Mesenchymal stem cell (in vitro differentiated cells and primary cell): ENCODE results near the gene AKT3.

Source experiments
- DNase-seq: peaks from one replicate; pipeline ENCODE4 v3.0.0-alpha.2; 2013
- H2AFZ ChIP-seq: one replicate; pipeline ENCODE4 v1.6.1; 2013; ENCODE audit warnings: low read depth, mild to moderate bottlenecking, control low read depth, inconsistent platforms, low read length, moderate library complexity
- H2AK5ac ChIP-seq: 2 replicates; pipeline ENCODE4 v1.6.1; 2013; ENCODE audit warnings: low read length, moderate library complexity, mild to moderate bottlenecking, inconsistent platforms; ENCODE audit not compliant: severe bottlenecking
- H2BK120ac ChIP-seq: one replicate; pipeline ENCODE4 v1.6.1; 2013; ENCODE audit warnings: low read depth, mild to moderate bottlenecking, inconsistent platforms, low read length, moderate library complexity
- H2BK12ac ChIP-seq, 2 experiments: one replicate each; pipeline ENCODE4 v1.6.1; 2013; ENCODE audit warnings: inconsistent platforms in 2 of 2, low read length in 2 of 2, mild to moderate bottlenecking in 2 of 2, moderate library complexity in 2 of 2, control low read depth in 1 of 2
- H2BK15ac ChIP-seq: one replicate; pipeline ENCODE4 v1.6.1; 2013; ENCODE audit warnings: mild to moderate bottlenecking, low read depth, inconsistent platforms; ENCODE audit not compliant: poor library complexity, severe bottlenecking
- H2BK5ac ChIP-seq: 2 replicates; pipeline ENCODE4 v1.6.1; 2013; ENCODE audit warnings: low read depth, mild to moderate bottlenecking, low read length, control low read depth, inconsistent platforms; ENCODE audit not compliant: poor library complexity, severe bottlenecking
- H3K14ac ChIP-seq, 2 experiments: one replicate each; pipeline ENCODE4 v1.6.1; 2013; ENCODE audit warnings: inconsistent platforms in 2 of 2, low read length in 2 of 2, control low read depth in 1 of 2, mild to moderate bottlenecking in 1 of 2, moderate library complexity in 1 of 2
- H3K18ac ChIP-seq, 2 experiments: one replicate each; pipeline ENCODE4 v1.6.1; 2013; ENCODE audit warnings: inconsistent platforms in 2 of 2, low read length in 2 of 2, control low read depth in 1 of 2, low read depth in 1 of 2, mild to moderate bottlenecking in 1 of 2
- H3K23ac ChIP-seq, 2 experiments: one replicate each; pipeline ENCODE4 v1.6.1; 2013; ENCODE audit warnings: inconsistent platforms in 2 of 2, low read length in 2 of 2, mild to moderate bottlenecking in 2 of 2, moderate library complexity in 2 of 2, control low read depth in 1 of 2
- H3K27ac ChIP-seq: 2 replicates; pipeline ENCODE4 v1.5.1; 2013; ENCODE audit warnings: mild to moderate bottlenecking, moderate library complexity, low read length, control low read depth, inconsistent platforms; ENCODE audit not compliant: poor library complexity, severe bottlenecking
- H3K27me3 ChIP-seq, 2 experiments: 2 replicates each; pipeline versions ENCODE4 v1.6.1 to v1.7.0; 2013; ENCODE audit warnings: low read length in 2 of 2, mild to moderate bottlenecking in 2 of 2, moderate library complexity in 2 of 2, control low read depth in 1 of 2, inconsistent platforms in 1 of 2; ENCODE audit not compliant: control insufficient read depth in 1 of 2, insufficient read depth in 1 of 2
- H3K36me3 ChIP-seq, 2 experiments: 2 replicates each; pipeline versions ENCODE4 v1.6.1 to v1.7.0; 2013; ENCODE audit warnings: low read length in 2 of 2, control low read depth in 1 of 2, inconsistent platforms in 1 of 2, low read depth in 1 of 2, mild to moderate bottlenecking in 1 of 2; ENCODE audit not compliant: insufficient read depth in 2 of 2, control insufficient read depth in 1 of 2
- H3K4ac ChIP-seq, 2 experiments: one replicate each; pipeline ENCODE4 v1.6.1; 2013; ENCODE audit warnings: inconsistent platforms in 2 of 2, low read length in 2 of 2, mild to moderate bottlenecking in 2 of 2, moderate library complexity in 2 of 2, control low read depth in 1 of 2, low read depth in 1 of 2
- H3K4me1 ChIP-seq: 2 replicates; pipeline ENCODE4 v1.6.1; 2013; ENCODE audit warnings: low read depth, low read length, control low read depth; ENCODE audit not compliant: control insufficient read depth, insufficient read depth
- H3K4me2 ChIP-seq: 2 replicates; pipeline ENCODE4 v1.6.1; 2013; ENCODE audit warnings: low read length, mild to moderate bottlenecking, inconsistent platforms; ENCODE audit not compliant: poor library complexity, severe bottlenecking
- H3K4me3 ChIP-seq, 2 experiments: 2 replicates each; pipeline versions ENCODE4 v1.5.1 to v1.7.0; 2013; ENCODE audit warnings: low read length in 2 of 2, mild to moderate bottlenecking in 2 of 2, control low read depth in 1 of 2, low read depth in 1 of 2; ENCODE audit not compliant: insufficient read depth in 1 of 2
- H3K79me1 ChIP-seq: replicated peaks from 2 replicates; pipeline ENCODE4 v1.6.1; 2013; ENCODE audit warnings: mild to moderate bottlenecking, control low read depth, low read length, inconsistent platforms; ENCODE audit not compliant: poor library complexity, severe bottlenecking
- H3K9ac ChIP-seq: 2 replicates; pipeline ENCODE4 v1.7.0; 2013; ENCODE audit warnings: mild to moderate bottlenecking, low read length, moderate library complexity
- H3K9me3 ChIP-seq: 2 replicates; pipeline ENCODE4 v1.7.0; 2013; ENCODE audit warnings: mild to moderate bottlenecking, low read length; ENCODE audit not compliant: control insufficient read depth
- H4K8ac ChIP-seq: one replicate; pipeline ENCODE4 v1.6.1; 2013; ENCODE audit warnings: inconsistent platforms, mild to moderate bottlenecking, low read length, moderate library complexity
- H4K91ac ChIP-seq: one replicate; pipeline ENCODE4 v1.6.1; 2013; ENCODE audit warnings: mild to moderate bottlenecking, low read length, inconsistent platforms
- WGBS: methylation state at CpG from one replicate; pipeline ENCODE4 v1.1.7; 2013; ENCODE audit warnings: mixed read lengths; 5-methylcytosine and 5-hydroxymethylcytosine counted together

Gene AKT3

DNA sequence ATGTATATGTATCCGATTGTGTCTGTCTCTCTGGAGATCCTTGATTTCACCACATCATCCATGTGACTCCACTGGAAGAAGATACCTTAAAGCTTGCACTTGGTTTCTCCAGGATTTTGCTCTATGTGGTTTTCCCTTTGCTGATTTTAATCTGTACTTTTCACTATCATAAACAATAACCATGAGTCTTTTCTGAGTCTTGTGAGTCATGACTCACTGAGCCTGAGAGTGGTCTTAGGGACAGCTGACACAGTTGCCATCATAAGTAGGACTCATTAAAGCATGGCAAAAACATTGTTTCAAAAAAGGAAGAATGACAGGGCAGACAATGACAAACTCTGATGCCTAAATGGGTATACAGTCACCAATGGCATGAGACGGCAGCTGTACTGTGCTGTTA lies 226.2 kb downstream of the AKT3 start:
- no peak overlapping the region for H3K4me3 ChIP-seq
- 86% methylated on average over 2 of the region's 2 CpGs for WGBS
- no peaks in the 10 kb centered on the region for H3K27me3 ChIP-seq
- H3K4ac ChIP-seq: no peak overlapping the region
- H2BK12ac ChIP-seq: no peak overlapping the region
- H3K18ac ChIP-seq: no peak overlapping the region
- H3K23ac ChIP-seq: no peak overlapping the region
- H2BK120ac ChIP-seq: no peak overlapping the region
- H3K14ac ChIP-seq: no peak overlapping the region
- H3K9ac ChIP-seq: no peak overlapping the region
- peak; percentile 86 for DNase-seq
- H2BK15ac ChIP-seq: no peak overlapping the region
- no peak overlapping the region for H2AK5ac ChIP-seq
- no peak overlapping the region for H4K91ac ChIP-seq
- H3K27ac ChIP-seq: no peak overlapping the region
- H3K79me1 ChIP-seq: peaks cover 11% of the 10 kb centered on the region
- no peak overlapping the region for H4K8ac ChIP-seq
- no peaks in the 10 kb centered on the region for H3K4me1 ChIP-seq
- H3K9me3 ChIP-seq: peaks cover 10% of the 10 kb centered on the region
- no peak overlapping the region for H2BK5ac ChIP-seq
- H2AFZ ChIP-seq: no peak overlapping the region
- H3K36me3 ChIP-seq: peaks cover 0 to 72% of the 10 kb centered on the region in 2 experiments
- H3K4me2 ChIP-seq: no peak overlapping the region

DNA sequence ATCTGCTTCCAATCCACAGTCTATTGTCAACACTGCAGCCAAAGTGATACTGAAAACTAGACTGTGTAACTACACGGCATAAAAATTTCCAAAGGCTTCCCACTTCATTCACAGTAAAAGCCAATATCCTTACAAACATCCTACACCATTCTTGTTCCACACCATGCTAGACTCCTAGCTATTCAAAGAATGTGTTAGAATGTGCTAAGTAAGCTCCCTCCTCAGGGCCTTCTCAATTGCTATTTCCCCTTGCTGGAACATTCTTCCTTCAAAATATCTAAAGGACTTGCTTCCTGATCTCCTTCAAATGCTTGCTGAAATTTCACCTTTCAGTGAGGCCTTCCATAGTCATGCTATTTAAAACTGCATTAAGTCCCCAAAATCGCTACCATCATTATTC lies 228.1 kb downstream of the AKT3 start:
- no peak overlapping the region for H3K23ac ChIP-seq
- no peak overlapping the region for H2BK15ac ChIP-seq
- no peak overlapping the region for H2BK5ac ChIP-seq
- no peak overlapping the region for H4K91ac ChIP-seq
- no peak overlapping the region for H2AFZ ChIP-seq
- H3K9me3 ChIP-seq: peaks cover 10% of the 10 kb centered on the region
- H3K4ac ChIP-seq: no peak overlapping the region
- no peak overlapping the region for H2BK12ac ChIP-seq
- 75% methylated on average over 1 of the region's 2 CpGs for WGBS
- H3K4me1 ChIP-seq: no peaks in the 10 kb centered on the region
- H3K4me2 ChIP-seq: no peak overlapping the region
- no peak overlapping the region for H2BK120ac ChIP-seq
- no peak overlapping the region for H3K4me3 ChIP-seq
- H2AK5ac ChIP-seq: no peak overlapping the region
- peaks cover 10% of the 10 kb centered on the region for H3K79me1 ChIP-seq
- H4K8ac ChIP-seq: no peak overlapping the region
- H3K18ac ChIP-seq: no peak overlapping the region
- H3K36me3 ChIP-seq: peaks cover 0 to 55% of the 10 kb centered on the region in 2 experiments
- H3K27ac ChIP-seq: peak overlapping the region; percentile 24
- no peak overlapping the region for H3K14ac ChIP-seq
- DNase-seq: peak; percentile 26
- no peaks in the 10 kb centered on the region for H3K27me3 ChIP-seq
- no peak overlapping the region for H3K9ac ChIP-seq

DNA sequence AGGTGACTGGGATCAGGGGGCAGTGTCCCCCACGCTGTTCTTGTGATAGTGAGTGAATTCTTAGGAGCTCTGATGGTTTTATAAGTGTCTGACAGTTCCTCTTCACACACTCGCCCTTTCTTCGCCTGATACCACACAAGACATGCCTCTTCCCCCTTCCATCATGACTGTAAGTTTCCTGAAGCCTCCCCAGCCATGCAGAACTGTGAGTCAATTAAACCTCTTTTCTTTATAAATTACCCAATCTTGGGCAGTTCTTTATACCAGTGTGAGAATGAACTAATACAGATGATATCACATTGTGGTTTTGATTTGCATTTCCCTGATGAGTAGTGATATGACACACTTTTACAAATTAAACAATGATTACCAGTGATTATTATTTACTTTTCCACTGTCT lies 229.9 kb downstream of the AKT3 start:
- Histone ChIP-seq H4K8ac (no peak overlapping the region), H3K79me1 (peaks cover 9% of the 10 kb centered on the region), H3K23ac (no peak overlapping the region), H3K4me1 (no peaks in the 10 kb centered on the region), H2BK120ac (no peak overlapping the region), H2AFZ (no peak overlapping the region), H3K27me3 (no peaks in the 10 kb centered on the region), H4K91ac (no peak overlapping the region), H2BK5ac (no peak overlapping the region), H3K18ac (no peak overlapping the region), H3K36me3 (peaks cover 0 to 39% of the 10 kb centered on the region in 2 experiments), H2BK12ac (no peak overlapping the region), H3K4ac (no peak overlapping the region), H3K14ac (no peak overlapping the region), H3K9ac (no peak overlapping the region), H2AK5ac (no peak overlapping the region), H2BK15ac (no peak overlapping the region), H3K27ac (no peak overlapping the region), H3K9me3 (peaks cover 10% of the 10 kb centered on the region), H3K4me3 (no peak overlapping the region), H3K4me2 (no peak overlapping the region)
- DNase-seq: no peak
- no CpG with 5 or more reads among the region's 3 CpGs for WGBS

DNA sequence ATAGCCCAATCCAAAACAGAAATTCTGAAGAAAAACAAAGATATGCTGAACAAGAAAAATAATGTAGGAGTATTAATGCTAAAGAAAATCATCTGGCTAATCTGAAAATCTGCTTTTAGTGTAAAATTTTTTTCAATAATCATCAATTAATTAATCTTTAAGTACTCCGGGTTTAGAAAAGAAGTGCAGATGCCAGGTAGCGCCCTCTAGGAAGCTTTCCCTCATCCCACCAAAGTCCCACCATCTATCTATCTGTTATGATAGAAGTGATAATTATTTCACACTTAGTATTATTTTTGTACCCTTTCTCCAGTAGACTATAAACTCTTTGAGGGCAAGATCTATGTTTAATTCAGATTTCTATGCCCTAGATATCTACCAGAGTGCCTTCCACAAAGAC lies 240.3 kb downstream of the AKT3 start:
- no peak overlapping the region for H3K9ac ChIP-seq
- no peak overlapping the region for H3K4ac ChIP-seq
- no peak overlapping the region for H2BK5ac ChIP-seq
- no peak overlapping the region for H2BK120ac ChIP-seq
- no peaks in the 10 kb centered on the region for H3K9me3 ChIP-seq
- H3K4me2 ChIP-seq: no peak overlapping the region
- H3K27me3 ChIP-seq: no peaks in the 10 kb centered on the region
- no peak overlapping the region for H2BK12ac ChIP-seq
- no peak overlapping the region for H3K14ac ChIP-seq
- H4K91ac ChIP-seq: no peak overlapping the region
- no peak overlapping the region for H3K18ac ChIP-seq
- no peak overlapping the region for H3K4me3 ChIP-seq
- H3K79me1 ChIP-seq: peaks cover 10% of the 10 kb centered on the region
- no peak overlapping the region for H2AK5ac ChIP-seq
- WGBS: no CpG with 5 or more reads among the region's 2 CpGs
- H2BK15ac ChIP-seq: no peak overlapping the region
- DNase-seq: no peak
- H3K36me3 ChIP-seq: peaks cover 6 to 39% of the 10 kb centered on the region in 2 experiments
- H4K8ac ChIP-seq: no peak overlapping the region
- H3K27ac ChIP-seq: no peak overlapping the region
- H3K23ac ChIP-seq: no peak overlapping the region
- H3K4me1 ChIP-seq: no peaks in the 10 kb centered on the region
- no peak overlapping the region for H2AFZ ChIP-seq
